Ecto neural progenitor cell (in vitro differentiated cells): ENCODE results near the gene SEM1.
"Not testable (repeated sequence)": the region's sequence is repeated elsewhere in the genome, so short reads cannot be mapped to it uniquely, and the experiment has no call there.

Source experiments
- DNase-seq: peaks from one replicate; pipeline ENCODE4 v3.0.0-alpha.2; 2018; ENCODE audit warnings: low spot score

The SEM1 gene

GRCh38 chr7:96663457-96663856 is 46.2 kb downstream of the SEM1 start:
- DNase-seq: no peak

- DNase-seq: not testable (repeated sequence)
Observed at GRCh38 chr7:96662151-96662550, 47.5 kb downstream of the SEM1 start.

- DNase-seq: no peak
Observed at GRCh38 chr7:96658022-96658412, 51.6 kb downstream of the SEM1 start.

GRCh38 chr7:96657347-96658021 is 52.2 kb downstream of the SEM1 start:
- peak; percentile 59 for DNase-seq

GRCh38 chr7:96655956-96656355 is 53.7 kb downstream of the SEM1 start:
- no peak for DNase-seq

- no peak for DNase-seq
Observed at GRCh38 chr7:96654630-96655188, 54.9 kb downstream of the SEM1 start.

GRCh38 chr7:96649981-96650380 is 59.7 kb downstream of the SEM1 start:
- DNase-seq: no peak

GRCh38 chr7:96648784-96649183 is 60.9 kb downstream of the SEM1 start:
- no peak for DNase-seq

GRCh38 chr7:96647733-96648132 is 61.9 kb downstream of the SEM1 start:
- DNase-seq: no peak

- DNase-seq: no peak
Observed at GRCh38 chr7:96645084-96645483, 64.6 kb downstream of the SEM1 start.

GRCh38 chr7:96643436-96643835 is 66.2 kb downstream of the SEM1 start:
- not testable (repeated sequence) for DNase-seq

- no peak for DNase-seq
Observed at GRCh38 chr7:96640054-96640453, 69.6 kb downstream of the SEM1 start.
